HG03039 (cell line): ENCODE data around the gene PRPF6.
"Not testable (repeated sequence)": the region's sequence is repeated elsewhere in the genome, so short reads cannot be mapped to it uniquely, and the experiment has no call there.

Experiments used
- ATAC-seq: cut with Tn5 transposase; IDR thresholded peaks from one replicate; pipeline ENCODE4 v1.9.1; 2021; ENCODE audit warnings: mild to moderate bottlenecking, moderate library complexity; ENCODE audit not compliant: unreplicated experiment

The PRPF6 gene

GRCh38 chr20:63959699-63960075 lies 21.2 kb upstream of the PRPF6 start:
- ATAC-seq: no peak

- not testable (repeated sequence) for ATAC-seq
These were observed 20.0 kb upstream of the PRPF6 start for GRCh38 chr20:63960654-63961621.

GRCh38 chr20:63961664-63962425 lies 19.1 kb upstream of the PRPF6 start:
- no peak for ATAC-seq

- no peak for ATAC-seq
These were observed 18.2 kb upstream of the PRPF6 start for GRCh38 chr20:63962426-63963347.

- ATAC-seq: no peak
These were observed 17.6 kb upstream of the PRPF6 start for GRCh38 chr20:63963348-63963741.

- no peak for ATAC-seq
These were observed 17.1 kb upstream of the PRPF6 start for GRCh38 chr20:63963784-63964301.

GRCh38 chr20:63964412-63964811 lies 16.5 kb upstream of the PRPF6 start:
- no peak for ATAC-seq

GRCh38 chr20:63966172-63966943 lies 14.6 kb upstream of the PRPF6 start:
- no peak for ATAC-seq

- ATAC-seq: no peak
These were observed 14.0 kb upstream of the PRPF6 start for GRCh38 chr20:63966944-63967322.

- ATAC-seq: no peak
These were observed 13.4 kb upstream of the PRPF6 start for GRCh38 chr20:63967330-63968135.

GRCh38 chr20:63968136-63968927 lies 12.6 kb upstream of the PRPF6 start:
- ATAC-seq: no peak

- ATAC-seq: no peak
These were observed 11.8 kb upstream of the PRPF6 start for GRCh38 chr20:63968928-63969760.

- ATAC-seq: no peak
These were observed 10.9 kb upstream of the PRPF6 start, which contains the start of gene ZNF512B for GRCh38 chr20:63969838-63970713. TSS of gene ZNF512B (minus strand) at chr20:63969930. CDS start at chr20:63967950, 1,980 bp downstream.

GRCh38 chr20:63970714-63971431 lies 10.1 kb upstream of the PRPF6 start:
- no peak for ATAC-seq

- not testable (repeated sequence) for ATAC-seq
These were observed 9.0 kb upstream of the PRPF6 start for GRCh38 chr20:63971960-63972311.
